Lower lobe of right lung (tissue), 2 donors: ENCODE results near the gene SH3BP5. TPM values are rescaled to one million over a fixed set of nuclear protein-coding genes. Genes with fewer than 3 reads are reported as not detected.

Experiments used
- ATAC-seq, 2 donors: fragments of 200-7000 bp; cut with Tn5 transposase; one replicate each; pipeline ENCODE4 v1.9.1; 2020 to 2022; ENCODE audit warnings: mild to moderate bottlenecking in 2 of 2, moderate library complexity in 2 of 2
- DNase-seq: peaks from one replicate; pipeline ENCODE4 v3.0.0-alpha.2; 2020
- H3K27ac ChIP-seq: fragments of 200-600 bp; one replicate; pipeline ENCODE4 v1.8.0; 2022
- H3K27me3 ChIP-seq: fragments of 200-600 bp; one replicate; pipeline ENCODE4 v1.8.0; 2022; ENCODE audit warnings: low read depth
- H3K36me3 ChIP-seq: fragments of 200-600 bp; one replicate; pipeline ENCODE4 v1.8.0; 2022; ENCODE audit warnings: mild to moderate bottlenecking
- H3K4me1 ChIP-seq: fragments of 200-600 bp; one replicate; pipeline ENCODE4 v1.8.0; 2022
- H3K4me3 ChIP-seq: fragments of 200-600 bp; one replicate; pipeline ENCODE4 v1.8.0; 2022; ENCODE audit warnings: mild to moderate bottlenecking
- H3K9me3 ChIP-seq: fragments of 200-600 bp; one replicate; pipeline ENCODE4 v1.8.0; 2022
- intact Hi-C: fragments of 100-400 bp; cut with DNase I; formaldehyde crosslinking; loops from one replicate; pipeline ENCODE4 v1.11.0; 2022
- total RNA-seq: library from RNA; stranded (reverse); fragmentation: NEBNext Ultra II Directional; extraction: Animal tissue kit (Norgen Biotek cat#: 25700); gene quantifications from one replicate; pipeline ENCODE4 v1.2.1, GENCODE V29; 2021
- TF ChIP-seq, protein P1 (sequence below): fragments of 200-600 bp; IDR thresholded peaks from one replicate; pipeline ENCODE4 v1.8.0; 2022; ENCODE audit warnings: antibody characterized with exemption, mild to moderate bottlenecking
- donor health status: DM: no; HTN: yes; CAD: no; lungs with severe emphysema.

SH3BP5 gene
- total RNA-seq, 1 donor from 2014 or later, result 106 TPM

DNA sequence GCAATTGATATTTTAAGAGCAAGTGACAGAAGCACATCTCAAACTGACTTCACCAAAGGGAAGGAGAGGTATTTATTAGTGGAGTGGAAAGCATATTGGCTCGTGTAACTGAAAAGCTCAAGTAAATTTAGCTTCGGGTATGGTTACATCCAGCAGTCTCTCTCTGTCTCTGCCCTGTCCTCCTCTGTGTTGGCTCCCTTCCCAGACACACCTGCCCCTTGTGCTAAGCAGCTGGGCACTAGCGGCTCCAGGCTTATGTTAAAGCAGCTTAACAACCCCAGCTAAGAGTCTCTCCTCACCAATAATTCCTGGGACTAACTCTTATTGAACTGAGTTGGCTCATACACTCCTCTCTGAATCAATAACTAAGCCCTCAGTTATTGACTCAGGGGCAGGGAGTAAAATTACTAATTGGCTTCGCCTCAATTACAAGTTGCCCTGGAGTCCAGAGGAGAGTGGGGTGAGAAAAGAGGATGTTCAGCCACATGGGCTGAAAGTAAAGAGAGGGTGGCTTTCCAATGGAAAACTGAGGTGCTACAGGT lies 12.8 kb upstream of the SH3BP5 start:
- DNase-seq (no peak), ATAC-seq (no peak)
- H3K27ac ChIP-seq, result no peak overlapping the region
- H3K36me3 ChIP-seq, result no peaks in the 10 kb centered on the region
- H3K4me1 ChIP-seq, result peaks cover 5% of the 10 kb centered on the region
- TF ChIP-seq, protein P1, sequence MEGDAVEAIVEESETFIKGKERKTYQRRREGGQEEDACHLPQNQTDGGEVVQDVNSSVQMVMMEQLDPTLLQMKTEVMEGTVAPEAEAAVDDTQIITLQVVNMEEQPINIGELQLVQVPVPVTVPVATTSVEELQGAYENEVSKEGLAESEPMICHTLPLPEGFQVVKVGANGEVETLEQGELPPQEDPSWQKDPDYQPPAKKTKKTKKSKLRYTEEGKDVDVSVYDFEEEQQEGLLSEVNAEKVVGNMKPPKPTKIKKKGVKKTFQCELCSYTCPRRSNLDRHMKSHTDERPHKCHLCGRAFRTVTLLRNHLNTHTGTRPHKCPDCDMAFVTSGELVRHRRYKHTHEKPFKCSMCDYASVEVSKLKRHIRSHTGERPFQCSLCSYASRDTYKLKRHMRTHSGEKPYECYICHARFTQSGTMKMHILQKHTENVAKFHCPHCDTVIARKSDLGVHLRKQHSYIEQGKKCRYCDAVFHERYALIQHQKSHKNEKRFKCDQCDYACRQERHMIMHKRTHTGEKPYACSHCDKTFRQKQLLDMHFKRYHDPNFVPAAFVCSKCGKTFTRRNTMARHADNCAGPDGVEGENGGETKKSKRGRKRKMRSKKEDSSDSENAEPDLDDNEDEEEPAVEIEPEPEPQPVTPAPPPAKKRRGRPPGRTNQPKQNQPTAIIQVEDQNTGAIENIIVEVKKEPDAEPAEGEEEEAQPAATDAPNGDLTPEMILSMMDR, result no peak
- peaks cover 4% of the 10 kb centered on the region for H3K9me3 ChIP-seq
- no peak overlapping the region for H3K4me3 ChIP-seq
- no peaks in the 10 kb centered on the region for H3K27me3 ChIP-seq
- intact Hi-C loops, result no loop called here

DNA sequence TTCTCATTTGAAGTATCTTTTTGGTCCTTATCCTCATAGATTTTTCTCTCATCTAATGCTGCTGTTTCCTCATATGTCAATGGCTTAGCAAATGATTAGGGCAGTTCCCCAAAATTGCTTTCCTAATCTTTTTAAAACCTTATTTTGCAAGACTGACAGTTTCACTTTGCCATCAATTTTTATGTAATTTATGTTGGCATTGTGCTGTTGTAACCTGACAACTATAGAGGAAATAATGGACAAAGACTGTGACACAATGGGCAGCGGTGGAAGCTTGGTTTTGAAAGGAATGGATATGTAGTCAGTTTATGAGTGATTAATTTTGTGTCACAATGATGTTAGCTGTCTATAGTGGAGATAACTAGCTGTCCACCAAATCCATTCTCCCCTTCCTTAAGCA lies 10.6 kb upstream of the SH3BP5 start:
- peak in 1 of 2 donors; percentile 37 for ATAC-seq
- intact Hi-C loops, result no loop called here
- no peak overlapping the region for H3K4me3 ChIP-seq
- no peaks in the 10 kb centered on the region for H3K27me3 ChIP-seq
- H3K9me3 ChIP-seq, result peaks cover 4% of the 10 kb centered on the region
- peaks cover 4% of the 10 kb centered on the region for H3K4me1 ChIP-seq
- no peak for DNase-seq
- H3K27ac ChIP-seq, result no peak overlapping the region
- H3K36me3 ChIP-seq, result no peaks in the 10 kb centered on the region
- TF ChIP-seq, protein P1, result no peak

- intact Hi-C loops, result no loop called here
- Histone ChIP-seq H3K9me3 (peaks cover 4% of the 10 kb centered on the region), H3K27me3 (no peaks in the 10 kb centered on the region), H3K4me1 (peaks cover 4% of the 10 kb centered on the region), H3K27ac (no peak overlapping the region), H3K4me3 (no peak overlapping the region), H3K36me3 (no peaks in the 10 kb centered on the region)
- TF ChIP-seq, protein P1, result no peak
- ATAC-seq, result no peak
- DNase-seq, result no peak
Measured at GRCh38 chr3:15342246-15342645, 9.9 kb upstream of the SH3BP5 start.

DNA sequence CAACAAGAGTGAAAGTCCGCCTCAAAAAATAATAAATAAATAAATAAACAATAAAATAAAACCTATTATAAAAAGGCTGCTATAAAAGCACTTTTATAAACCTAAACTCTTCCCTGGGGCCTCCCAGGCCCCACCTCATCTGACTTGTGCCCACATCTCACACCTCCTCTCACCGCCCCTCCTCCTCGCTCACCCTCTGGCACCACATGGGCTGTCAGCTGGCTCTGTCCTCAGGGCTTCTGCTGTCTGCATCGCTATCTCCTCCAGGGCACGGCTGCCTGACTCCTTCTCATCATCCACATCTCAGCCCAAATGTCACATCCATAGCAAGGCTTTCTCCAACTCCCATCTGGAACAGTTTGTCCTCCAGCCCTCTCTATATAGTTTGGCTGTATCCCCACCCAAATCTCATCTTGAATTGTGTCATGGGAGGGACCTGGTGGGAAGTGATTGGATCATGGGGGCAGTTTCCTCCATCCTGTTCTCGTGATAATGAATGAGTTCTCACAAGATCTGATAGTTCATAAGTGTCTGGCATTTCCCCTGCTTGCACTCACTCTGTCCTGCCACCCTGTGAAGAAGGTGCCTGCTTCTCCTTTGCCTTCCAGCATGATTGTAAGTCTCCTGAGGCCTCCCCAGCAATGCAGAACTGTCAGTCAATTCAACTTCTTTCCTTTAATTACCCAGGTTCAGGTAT lies 8.8 kb upstream of the SH3BP5 start:
- Histone ChIP-seq H3K27ac (peak overlapping the region; percentile 36), H3K4me3 (peak overlapping the region; percentile 8)
- no peak for DNase-seq

DNA sequence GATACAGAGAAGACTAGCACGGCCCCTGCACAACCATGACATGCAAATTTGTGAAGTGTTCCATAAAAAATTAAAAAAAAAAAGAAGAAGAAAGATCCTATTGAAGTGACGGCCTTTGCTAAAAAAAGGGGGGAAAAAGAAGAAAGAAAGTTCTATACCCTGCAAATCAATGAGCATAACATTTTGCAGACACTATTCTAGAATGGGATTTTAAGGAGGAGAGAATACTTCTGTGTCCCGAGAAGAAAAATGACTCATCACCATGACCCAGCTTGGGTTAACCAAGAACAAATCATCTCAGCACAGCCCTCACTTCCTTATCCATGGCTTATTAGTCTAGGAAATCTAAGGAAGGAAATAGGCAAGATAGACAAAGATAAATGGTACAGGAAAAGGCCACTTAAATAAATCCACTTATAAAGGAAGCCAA lies 7.4 kb upstream of the SH3BP5 start:
- H3K4me1 ChIP-seq, result peaks cover 4% of the 10 kb centered on the region
- H3K36me3 ChIP-seq, result no peaks in the 10 kb centered on the region
- intact Hi-C loops, result no loop called here
- no peak overlapping the region for H3K4me3 ChIP-seq
- TF ChIP-seq, protein P1, result no peak
- no peaks in the 10 kb centered on the region for H3K27me3 ChIP-seq
- H3K9me3 ChIP-seq, result peaks cover 4% of the 10 kb centered on the region
- DNase-seq (no peak), ATAC-seq (peak; percentile 44 to 58)
- H3K27ac ChIP-seq, result no peak overlapping the region

More for the DNA sequence above, 8.8 kb upstream of the SH3BP5 start:
- ATAC-seq, result no peak
- Histone ChIP-seq H3K4me1 (peaks cover 4% of the 10 kb centered on the region), H3K9me3 (peaks cover 4% of the 10 kb centered on the region), H3K27me3 (no peaks in the 10 kb centered on the region), H3K36me3 (no peaks in the 10 kb centered on the region)
- intact Hi-C loops, result no loop called here
- TF ChIP-seq, protein P1, result no peak
